Activated CD8-positive, alpha-beta T cell treated with anti-CD3 and anti-CD28 coated beads for 36 hours (primary cell): ENCODE measurements around the gene SCIMP. TPM values are rescaled to one million over a fixed set of nuclear protein-coding genes. Genes with fewer than 3 reads are reported as not detected.

ENCODE experiments used
- total RNA-seq, 2 experiments: library from RNA; stranded (reverse); gene quantifications; one replicate each; pipeline ENCODE4 v1.2.3, GENCODE V29; 2021

The SCIMP gene
- total RNA-seq, 2 experiments from 2014 or later = 0.13 to 0.54 TPM

Other genes starting within 250 kb of the SCIMP start
- 10 to 100 TPM; 91.5 to 99.0 TPM for gene CAMTA2, start 247.2 kb downstream of the SCIMP start, total RNA-seq
- under 1 TPM in 1 of 2 experiments, not detected in 1; 0.63 TPM for gene INCA1, start 237.3 kb downstream of the SCIMP start, total RNA-seq
- gene KIF1C, start 236.9 kb downstream of the SCIMP start, total RNA-seq = 10 to 100 TPM; 35.7 to 37.4 TPM
- gene SLC52A1, start 199.4 kb downstream of the SCIMP start, total RNA-seq = under 1 TPM; 0.13 to 0.14 TPM
- gene ZFP3, start 156.4 kb downstream of the SCIMP start, total RNA-seq = 1 to 10 TPM; 1.5 to 1.9 TPM
- 10 to 100 TPM; 16.5 to 19.3 TPM for gene ZNF232, start 123.0 kb downstream of the SCIMP start, total RNA-seq
- under 1 TPM; 0.04 to 0.07 TPM for gene USP6, start 118.8 kb downstream of the SCIMP start, total RNA-seq
- gene ZNF594, start 43.0 kb downstream of the SCIMP start, total RNA-seq = 1 to 10 TPM; 7.7 to 8.7 TPM
- 10 to 100 TPM; 58.7 to 60.6 TPM for gene RABEP1, start 47.4 kb upstream of the SCIMP start, total RNA-seq
- gene NUP88, start 184.8 kb upstream of the SCIMP start, total RNA-seq = 100 to 1,000 TPM; 140 to 141 TPM
- gene RPAIN, start 185.3 kb upstream of the SCIMP start, total RNA-seq = 10 to 100 TPM; 56.9 to 61.4 TPM
- 100 to 1,000 TPM; 463 to 470 TPM for gene C1QBP, start 204.3 kb upstream of the SCIMP start, total RNA-seq
- gene DHX33, start 234.1 kb upstream of the SCIMP start, total RNA-seq = 10 to 100 TPM; 30.9 to 32.5 TPM